ENCODE measurements around the gene FANCI.

The FANCI gene

DNA sequence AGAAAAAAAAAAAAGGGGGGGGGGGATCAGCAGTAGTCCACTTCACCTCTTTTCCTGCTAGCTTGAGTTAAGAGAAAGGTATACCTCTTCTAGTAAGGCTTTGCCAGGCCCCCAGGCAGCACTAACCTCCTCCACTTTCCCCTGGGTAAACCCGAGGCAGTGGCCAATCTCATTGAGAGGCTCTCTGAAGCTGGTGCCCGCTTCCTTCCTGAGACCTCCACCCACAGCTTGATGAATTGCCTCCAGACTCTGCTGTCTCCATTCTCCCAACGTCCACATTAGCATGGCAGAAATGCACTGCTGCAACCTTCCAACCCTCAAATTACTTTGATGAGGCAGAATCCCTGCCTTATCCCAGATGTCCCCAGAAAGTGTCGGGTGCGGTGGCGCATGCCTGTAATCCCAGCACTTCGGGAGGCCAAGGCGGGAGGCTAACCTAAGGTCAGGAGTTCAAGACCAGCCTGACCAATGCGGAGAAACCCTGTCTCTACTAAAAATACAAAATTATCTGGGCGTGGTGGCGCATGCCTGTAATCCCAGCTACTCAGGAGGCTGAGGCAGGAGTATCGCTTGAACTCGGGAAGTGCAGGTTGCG lies 37.7 kb upstream of the FANCI start:
- Histone ChIP-seq H3K4me1 (ENCODE audit: control insufficient read depth, insufficient read depth, low read length) (no peaks in the 10 kb centered on the region), H3K4me3 (ENCODE audit: low read length) (no peak overlapping the region), H3K27ac (ENCODE audit: low read depth, low read length) (no peak overlapping the region), H3K9ac (ENCODE audit: low read length) (no peak overlapping the region), H3K27me3 (ENCODE audit: control insufficient read depth, insufficient read depth, low read length) (no peaks in the 10 kb centered on the region), H3K36me3 (ENCODE audit: control insufficient read depth, insufficient read depth, low read length) (no peaks in the 10 kb centered on the region)

GRCh38 chr15:89206908-89207331 lies 36.9 kb upstream of the FANCI start:
- Histone ChIP-seq H3K27ac (ENCODE audit: low read depth, low read length) (no peak overlapping the region), H3K27me3 (ENCODE audit: control insufficient read depth, insufficient read depth, low read length) (no peaks in the 10 kb centered on the region), H3K36me3 (ENCODE audit: control insufficient read depth, insufficient read depth, low read length) (no peaks in the 10 kb centered on the region), H3K4me3 (ENCODE audit: low read length) (peak overlapping the region; percentile 17), H3K4me1 (ENCODE audit: control insufficient read depth, insufficient read depth, low read length) (no peaks in the 10 kb centered on the region), H3K9ac (ENCODE audit: low read length) (no peak overlapping the region)

GRCh38 chr15:89208256-89208655 lies 35.5 kb upstream of the FANCI start:
- no peaks in the 10 kb centered on the region for H3K36me3 ChIP-seq (ENCODE audit: control insufficient read depth, insufficient read depth, low read length)
- H3K27ac ChIP-seq (ENCODE audit: low read depth, low read length), result no peak overlapping the region
- no peak overlapping the region for H3K4me3 ChIP-seq (ENCODE audit: low read length)
- H3K9ac ChIP-seq (ENCODE audit: low read length), result no peak overlapping the region
- no peaks in the 10 kb centered on the region for H3K4me1 ChIP-seq (ENCODE audit: control insufficient read depth, insufficient read depth, low read length)
- H3K27me3 ChIP-seq (ENCODE audit: control insufficient read depth, insufficient read depth, low read length), result no peaks in the 10 kb centered on the region

- no peaks in the 10 kb centered on the region for H3K4me1 ChIP-seq (ENCODE audit: control insufficient read depth, insufficient read depth, low read length)
- no peaks in the 10 kb centered on the region for H3K36me3 ChIP-seq (ENCODE audit: control insufficient read depth, insufficient read depth, low read length)
- no peak overlapping the region for H3K9ac ChIP-seq (ENCODE audit: low read length)
- no peak overlapping the region for H3K4me3 ChIP-seq (ENCODE audit: low read length)
- H3K27me3 ChIP-seq (ENCODE audit: control insufficient read depth, insufficient read depth, low read length), result no peaks in the 10 kb centered on the region
- H3K27ac ChIP-seq (ENCODE audit: low read depth, low read length), result no peak overlapping the region
Observed at GRCh38 chr15:89209057-89209456, 34.7 kb upstream of the FANCI start.

- Histone ChIP-seq H3K27ac (ENCODE audit: low read depth, low read length) (no peak overlapping the region), H3K36me3 (ENCODE audit: control insufficient read depth, insufficient read depth, low read length) (no peaks in the 10 kb centered on the region), H3K9ac (ENCODE audit: low read length) (no peak overlapping the region), H3K4me1 (ENCODE audit: control insufficient read depth, insufficient read depth, low read length) (no peaks in the 10 kb centered on the region), H3K4me3 (ENCODE audit: low read length) (no peak overlapping the region), H3K27me3 (ENCODE audit: control insufficient read depth, insufficient read depth, low read length) (no peaks in the 10 kb centered on the region)
Observed at GRCh38 chr15:89211678-89212170, 32.1 kb upstream of the FANCI start.

- Histone ChIP-seq H3K4me1 (ENCODE audit: control insufficient read depth, insufficient read depth, low read length) (no peaks in the 10 kb centered on the region), H3K27me3 (ENCODE audit: control insufficient read depth, insufficient read depth, low read length) (no peaks in the 10 kb centered on the region), H3K9ac (ENCODE audit: low read length) (no peak overlapping the region)
Observed at GRCh38 chr15:89215627-89216026, 28.2 kb upstream of the FANCI start.

GRCh38 chr15:89217031-89217430 lies 26.7 kb upstream of the FANCI start:
- no peak overlapping the region for H3K9ac ChIP-seq (ENCODE audit: low read length)
- no peaks in the 10 kb centered on the region for H3K36me3 ChIP-seq (ENCODE audit: control insufficient read depth, insufficient read depth, low read length)
- H3K4me1 ChIP-seq (ENCODE audit: control insufficient read depth, insufficient read depth, low read length), result no peaks in the 10 kb centered on the region
- no peak overlapping the region for H3K4me3 ChIP-seq (ENCODE audit: low read length)
- H3K27ac ChIP-seq (ENCODE audit: low read depth, low read length), result no peak overlapping the region
- no peaks in the 10 kb centered on the region for H3K27me3 ChIP-seq (ENCODE audit: control insufficient read depth, insufficient read depth, low read length)

More at GRCh38 chr15:89215627-89216026, 28.2 kb upstream of the FANCI start:
- Histone ChIP-seq H3K4me3 (ENCODE audit: low read length) (no peak overlapping the region), H3K27ac (ENCODE audit: low read depth, low read length) (no peak overlapping the region), H3K36me3 (ENCODE audit: control insufficient read depth, insufficient read depth, low read length) (no peaks in the 10 kb centered on the region)

GRCh38 chr15:89217686-89218376 lies 25.9 kb upstream of the FANCI start:
- no peaks in the 10 kb centered on the region for H3K36me3 ChIP-seq (ENCODE audit: control insufficient read depth, insufficient read depth, low read length)
- no peak overlapping the region for H3K9ac ChIP-seq (ENCODE audit: low read length)
- H3K4me3 ChIP-seq (ENCODE audit: low read length), result no peak overlapping the region
- H3K4me1 ChIP-seq (ENCODE audit: control insufficient read depth, insufficient read depth, low read length), result no peaks in the 10 kb centered on the region
- H3K27ac ChIP-seq (ENCODE audit: low read depth, low read length), result no peak overlapping the region
- no peaks in the 10 kb centered on the region for H3K27me3 ChIP-seq (ENCODE audit: control insufficient read depth, insufficient read depth, low read length)

- H3K36me3 ChIP-seq (ENCODE audit: control insufficient read depth, insufficient read depth, low read length), result no peaks in the 10 kb centered on the region
- no peak overlapping the region for H3K4me3 ChIP-seq (ENCODE audit: low read length)
- no peak overlapping the region for H3K9ac ChIP-seq (ENCODE audit: low read length)
- H3K4me1 ChIP-seq (ENCODE audit: control insufficient read depth, insufficient read depth, low read length), result no peaks in the 10 kb centered on the region
- H3K27me3 ChIP-seq (ENCODE audit: control insufficient read depth, insufficient read depth, low read length), result no peaks in the 10 kb centered on the region
- H3K27ac ChIP-seq (ENCODE audit: low read depth, low read length), result no peak overlapping the region
Observed at GRCh38 chr15:89218531-89218930, 25.2 kb upstream of the FANCI start.

DNA sequence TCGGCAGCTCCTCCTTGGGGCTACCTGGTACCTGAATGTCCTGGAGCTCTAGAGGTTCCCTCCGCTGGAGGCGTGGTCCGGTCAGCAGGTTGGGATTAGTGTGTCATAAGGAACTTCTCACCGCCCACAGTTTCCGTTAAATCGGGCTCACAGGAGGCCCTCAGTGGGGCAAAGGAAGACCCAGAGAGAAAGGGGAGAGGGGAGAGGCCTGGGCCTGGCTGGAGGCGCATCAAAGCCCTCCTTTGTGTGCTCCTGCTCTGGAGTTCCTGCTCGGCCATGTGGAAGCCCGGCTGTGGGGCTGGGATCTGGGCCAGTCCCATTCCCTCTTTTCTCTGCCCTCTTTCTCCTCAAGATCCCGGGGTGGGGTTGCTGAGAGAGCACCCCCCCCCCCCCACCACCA lies 22.2 kb upstream of the FANCI start, which contains the start of gene RLBP1:
TSS of gene RLBP1 (minus strand) at position 37 of the 400 bp plus-strand sequence. CDS start 2,604 bp downstream, outside the sequence.
- no peaks in the 10 kb centered on the region for H3K36me3 ChIP-seq (ENCODE audit: control insufficient read depth, insufficient read depth, low read length)

DNA sequence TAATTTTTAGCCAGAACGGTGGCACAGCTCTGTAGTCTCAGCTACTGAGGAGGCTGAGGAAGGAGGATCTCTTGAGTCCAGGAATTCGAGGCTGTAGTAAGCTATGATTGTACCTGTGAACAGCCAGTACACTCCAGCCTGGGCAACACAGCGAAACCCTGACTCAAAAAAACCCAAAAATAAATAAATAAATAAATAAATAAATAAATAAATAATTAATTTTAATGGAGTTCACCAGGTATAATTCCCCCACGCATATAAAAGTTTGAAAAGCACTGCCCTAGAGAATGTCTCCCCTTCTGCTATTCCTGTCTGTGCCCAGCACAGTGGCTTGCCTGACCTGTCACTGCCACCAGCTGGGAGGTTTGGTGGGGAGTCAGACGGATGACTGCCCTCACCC lies 18.2 kb upstream of the FANCI start:
- Histone ChIP-seq H3K4me1 (ENCODE audit: control insufficient read depth, insufficient read depth, low read length) (no peaks in the 10 kb centered on the region), H3K36me3 (ENCODE audit: control insufficient read depth, insufficient read depth, low read length) (no peaks in the 10 kb centered on the region), H3K27me3 (ENCODE audit: control insufficient read depth, insufficient read depth, low read length) (no peaks in the 10 kb centered on the region), H3K4me3 (ENCODE audit: low read length) (no peak overlapping the region), H3K27ac (ENCODE audit: low read depth, low read length) (no peak overlapping the region), H3K9ac (ENCODE audit: low read length) (no peak overlapping the region)

More for the DNA sequence above, 22.2 kb upstream of the FANCI start, which contains the start of gene RLBP1:
- H3K9ac ChIP-seq (ENCODE audit: low read length), result no peak within 1 kb of the TSS
- no peaks in the 10 kb centered on the region for H3K27me3 ChIP-seq (ENCODE audit: control insufficient read depth, insufficient read depth, low read length)
- no peaks in the 10 kb centered on the region for H3K4me1 ChIP-seq (ENCODE audit: control insufficient read depth, insufficient read depth, low read length)
- peak within 1 kb of the TSS; percentile 43 for H3K27ac ChIP-seq (ENCODE audit: low read depth, low read length)
- no peak within 1 kb of the TSS for H3K4me3 ChIP-seq (ENCODE audit: low read length)

DNA sequence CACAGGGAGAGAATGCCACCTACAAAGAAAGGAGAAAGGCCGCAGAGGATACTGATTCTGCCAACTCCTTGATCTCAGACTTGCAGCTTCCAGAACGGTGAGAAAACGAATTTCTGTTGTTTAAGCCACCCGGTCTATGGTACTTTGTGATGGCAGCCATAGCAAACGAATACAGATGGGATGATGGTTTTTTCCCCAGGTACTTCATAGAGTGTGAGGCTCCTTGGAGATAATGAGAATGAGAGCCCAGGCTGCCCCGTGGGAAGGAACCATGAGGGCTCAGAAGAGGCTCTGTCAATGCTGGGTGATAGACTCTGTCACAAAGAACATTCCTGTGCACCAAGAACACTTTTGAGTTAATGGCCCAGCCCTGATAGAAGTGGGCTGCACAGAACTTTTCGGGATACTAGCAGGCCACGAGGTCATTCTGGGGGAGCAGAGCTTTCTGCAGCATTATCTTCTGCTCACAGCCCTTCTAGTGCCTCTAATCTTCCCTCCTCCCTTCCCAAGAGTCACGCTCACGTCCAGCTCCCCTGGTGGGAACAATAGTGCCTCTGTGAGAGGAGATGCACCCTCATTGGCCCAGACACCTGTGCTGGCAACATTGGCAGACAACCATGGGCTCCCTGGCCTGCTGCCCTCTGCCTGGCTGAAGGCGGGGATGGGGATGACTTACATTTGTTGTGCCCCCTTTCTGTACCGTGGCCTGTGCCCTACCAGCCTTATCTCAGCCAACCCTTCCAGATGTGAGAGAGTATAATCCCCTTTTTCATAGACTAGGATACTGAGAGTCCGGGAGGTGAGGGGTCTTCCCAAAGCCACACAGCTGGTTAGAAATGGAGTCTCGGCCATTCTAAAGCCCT lies 17.2 kb upstream of the FANCI start:
- Histone ChIP-seq H3K4me3 (ENCODE audit: low read length) (no peak overlapping the region), H3K27me3 (ENCODE audit: control insufficient read depth, insufficient read depth, low read length) (no peaks in the 10 kb centered on the region), H3K9ac (ENCODE audit: low read length) (no peak overlapping the region), H3K36me3 (ENCODE audit: control insufficient read depth, insufficient read depth, low read length) (no peaks in the 10 kb centered on the region), H3K27ac (ENCODE audit: low read depth, low read length) (no peak overlapping the region), H3K4me1 (ENCODE audit: control insufficient read depth, insufficient read depth, low read length) (no peaks in the 10 kb centered on the region)

Data from rectal smooth muscle tissue (tissue), 1 donor.